ENCODE results near the gene LCLAT1. TPM values are rescaled to one million over a fixed set of nuclear protein-coding genes. Genes with fewer than 3 reads are reported as not detected.
A peak's percentile ranks its signal among the peaks of the same experiment; 100 is the strongest.

LCLAT1 gene
- total RNA-seq, 1 donor from 2014 or later, result 39.9 TPM

DNA sequence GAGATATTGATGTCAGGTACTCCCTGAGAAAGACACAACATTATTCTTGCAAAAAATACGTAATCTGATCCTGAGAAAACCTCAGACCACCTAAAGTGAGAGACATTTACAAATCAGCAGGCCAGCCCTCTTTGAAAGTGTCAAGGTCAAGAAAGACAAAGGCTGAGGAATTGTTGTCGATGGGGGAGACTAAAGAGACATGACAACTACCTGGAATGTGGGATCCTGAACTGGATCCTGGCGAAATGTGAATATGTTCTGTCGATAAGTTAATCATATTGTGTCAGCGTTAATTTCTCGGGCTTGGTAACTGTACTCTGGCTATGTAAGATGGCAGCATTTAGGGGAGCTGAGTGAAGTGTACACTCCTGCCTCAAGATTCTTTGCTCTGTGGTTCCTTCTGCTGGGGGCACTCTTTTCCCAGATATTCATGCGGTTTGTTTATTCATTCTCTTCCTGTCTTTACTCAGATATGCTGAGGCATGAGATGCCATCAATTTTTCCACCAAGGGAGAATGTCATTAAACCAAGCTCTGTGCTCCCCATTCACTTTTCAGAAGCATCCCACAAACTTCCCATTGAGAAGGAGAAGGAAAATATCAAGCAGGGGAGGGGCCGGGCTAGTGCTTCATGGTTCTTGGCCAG lies 205.3 kb downstream of the LCLAT1 start:
- intact Hi-C loops (cut with DNase I), result no loop called here
- no peak for DNase-seq (ENCODE audit: low spot score)

DNA sequence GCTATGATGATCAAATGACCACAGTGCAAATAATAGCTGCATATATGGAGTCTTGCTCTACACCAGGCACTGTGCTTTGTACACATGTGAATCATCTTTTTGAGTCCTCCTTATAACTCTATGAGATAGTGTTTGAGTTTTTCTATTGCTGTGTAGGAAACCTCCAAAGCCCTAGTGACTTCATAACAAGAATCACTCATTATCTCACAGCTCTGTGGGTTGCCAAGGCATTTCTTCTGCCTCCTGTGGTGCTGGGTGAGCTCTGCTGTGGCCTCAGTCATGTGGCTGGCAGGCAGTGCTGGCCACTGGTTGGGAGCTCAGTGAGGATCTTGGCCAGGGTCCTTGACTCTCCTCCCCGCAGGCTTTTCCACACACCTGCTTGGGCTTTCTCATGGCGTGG lies 206.8 kb downstream of the LCLAT1 start:
- intact Hi-C loops (cut with DNase I), result no loop called here
- no peak for DNase-seq (ENCODE audit: low spot score)

DNA sequence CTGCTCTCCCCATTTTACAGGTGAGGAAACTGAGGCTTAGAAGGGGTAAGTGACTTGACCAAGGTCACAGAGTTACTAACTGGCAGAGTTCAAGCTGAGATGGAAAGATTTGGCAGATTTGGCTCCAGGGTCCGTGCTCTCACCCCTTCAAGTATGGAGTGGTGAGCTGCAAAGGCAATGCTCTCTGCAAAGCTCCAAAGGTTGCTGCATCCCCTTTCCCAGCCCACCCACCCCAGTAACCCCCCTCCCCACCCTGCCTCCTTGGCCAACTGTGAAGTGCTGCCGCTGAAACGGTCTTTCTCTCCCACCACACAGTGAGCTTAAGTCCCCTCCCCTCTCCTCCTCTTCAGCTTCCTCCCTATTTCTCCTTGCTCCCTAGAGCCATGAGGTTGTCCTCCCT lies 207.4 kb downstream of the LCLAT1 start:
- intact Hi-C loops (cut with DNase I), result no loop called here

DNA sequence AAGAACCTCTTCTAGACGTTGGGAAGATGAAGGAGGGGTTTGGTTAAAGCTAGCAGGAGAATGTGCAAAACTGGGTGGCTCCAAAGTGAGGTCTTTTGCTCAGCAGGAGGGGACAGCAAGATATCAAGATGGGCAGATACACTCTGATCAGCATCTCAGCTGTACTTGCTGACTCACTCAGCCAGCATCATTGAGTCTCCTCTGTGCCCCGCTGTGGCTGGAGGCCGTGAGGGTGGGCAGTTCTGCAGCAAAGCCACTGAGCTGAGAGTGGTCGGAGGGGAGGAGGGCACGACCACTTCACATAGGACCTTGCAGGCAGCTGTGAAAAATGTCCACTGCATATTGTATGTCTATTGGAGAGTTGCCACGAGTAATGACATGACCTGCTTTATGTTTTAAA lies 208.2 kb downstream of the LCLAT1 start:
- no peak for DNase-seq (ENCODE audit: low spot score)
- intact Hi-C loops (cut with DNase I), result no loop called here

More for the DNA sequence above, 207.4 kb downstream of the LCLAT1 start:
- DNase-seq (ENCODE audit: low spot score), result no peak

DNA sequence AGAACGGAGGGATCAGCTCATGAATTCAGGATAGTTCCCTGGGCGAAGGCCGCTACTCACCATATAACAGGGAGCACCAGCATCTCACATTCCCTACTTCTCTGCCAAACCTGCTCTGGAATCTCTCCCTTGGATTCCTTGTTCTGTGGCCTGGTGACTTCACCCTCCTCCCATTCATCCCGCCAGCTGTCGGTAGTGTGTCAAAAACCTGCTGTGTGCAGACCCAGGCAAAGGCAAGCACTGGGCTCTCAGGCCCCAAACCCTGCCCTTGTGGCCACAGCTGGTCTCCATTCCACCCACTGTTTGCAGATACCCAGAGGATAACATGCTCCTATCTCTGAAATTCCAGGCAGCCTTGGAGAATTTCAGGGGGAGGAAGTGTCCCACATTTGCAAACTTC lies 208.6 kb downstream of the LCLAT1 start:
- intact Hi-C loops (cut with DNase I), result no loop called here
- no peak for DNase-seq (ENCODE audit: low spot score)

DNA sequence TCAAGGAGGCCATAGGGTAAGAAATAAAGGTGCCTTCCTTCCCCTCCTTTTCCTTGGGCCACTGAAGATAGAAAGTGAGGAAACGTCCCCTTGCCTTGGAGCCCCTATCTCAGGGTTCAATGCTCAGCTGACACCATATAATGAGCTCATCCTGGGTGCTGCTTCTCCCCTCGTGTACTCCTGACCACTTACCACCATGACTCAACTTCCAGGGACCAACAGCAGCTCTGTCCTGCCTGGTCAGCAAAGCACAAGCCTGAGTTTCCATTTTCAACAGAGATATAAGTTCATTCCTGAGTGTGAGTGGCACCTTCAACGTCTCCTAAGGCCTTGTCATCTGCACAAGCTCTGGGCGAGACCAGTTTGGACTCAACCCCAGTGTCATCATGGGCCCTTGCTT lies 209.0 kb downstream of the LCLAT1 start:
- intact Hi-C loops (cut with DNase I), result no loop called here
- DNase-seq (ENCODE audit: low spot score), result no peak

DNA sequence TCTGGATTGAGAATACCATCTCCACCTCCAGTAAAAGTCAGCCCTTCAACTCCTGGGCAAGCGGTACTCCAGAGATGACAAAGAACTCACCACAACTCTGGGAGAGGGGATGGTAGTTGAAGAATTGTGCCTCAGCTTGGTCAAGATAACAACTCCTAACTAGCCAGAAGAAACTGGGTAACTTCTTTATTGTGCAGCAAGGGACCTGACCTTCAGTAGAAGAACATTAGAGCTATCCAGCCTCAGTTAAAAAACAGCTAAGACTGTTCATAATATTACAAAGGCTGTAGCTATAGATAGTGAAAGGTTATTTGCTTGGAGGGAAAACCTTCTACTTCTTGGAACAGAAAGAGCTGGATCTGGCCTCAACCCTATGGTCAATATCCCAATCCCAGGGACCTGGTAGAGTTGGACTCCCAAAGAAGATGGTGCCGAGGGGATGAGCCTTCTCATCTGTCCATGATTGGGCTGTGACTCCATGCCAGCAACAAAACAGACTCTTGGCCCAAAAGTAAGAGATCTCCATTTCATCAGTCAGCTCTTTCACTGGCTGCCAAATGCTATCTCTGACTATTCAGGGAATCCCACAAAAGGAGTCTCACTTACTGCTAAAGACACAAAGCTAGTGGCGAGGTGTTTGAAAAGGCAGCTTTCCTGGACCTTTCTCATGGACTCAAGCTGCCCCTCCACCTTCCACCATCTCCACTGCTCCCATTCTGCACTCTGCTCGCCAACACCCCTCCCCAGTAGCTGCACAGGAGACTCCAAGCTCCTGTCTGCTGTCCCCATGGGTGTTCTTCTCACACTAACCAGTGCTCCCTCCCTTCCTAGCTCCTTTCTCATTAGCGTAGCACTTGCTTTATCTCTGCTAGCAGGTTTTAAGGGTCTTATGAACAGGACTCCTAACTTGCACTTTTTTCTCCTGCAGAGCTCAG lies 214.4 kb downstream of the LCLAT1 start:
- DNase-seq (ENCODE audit: low spot score), result no peak
- intact Hi-C loops (cut with DNase I), result no loop called here

DNA sequence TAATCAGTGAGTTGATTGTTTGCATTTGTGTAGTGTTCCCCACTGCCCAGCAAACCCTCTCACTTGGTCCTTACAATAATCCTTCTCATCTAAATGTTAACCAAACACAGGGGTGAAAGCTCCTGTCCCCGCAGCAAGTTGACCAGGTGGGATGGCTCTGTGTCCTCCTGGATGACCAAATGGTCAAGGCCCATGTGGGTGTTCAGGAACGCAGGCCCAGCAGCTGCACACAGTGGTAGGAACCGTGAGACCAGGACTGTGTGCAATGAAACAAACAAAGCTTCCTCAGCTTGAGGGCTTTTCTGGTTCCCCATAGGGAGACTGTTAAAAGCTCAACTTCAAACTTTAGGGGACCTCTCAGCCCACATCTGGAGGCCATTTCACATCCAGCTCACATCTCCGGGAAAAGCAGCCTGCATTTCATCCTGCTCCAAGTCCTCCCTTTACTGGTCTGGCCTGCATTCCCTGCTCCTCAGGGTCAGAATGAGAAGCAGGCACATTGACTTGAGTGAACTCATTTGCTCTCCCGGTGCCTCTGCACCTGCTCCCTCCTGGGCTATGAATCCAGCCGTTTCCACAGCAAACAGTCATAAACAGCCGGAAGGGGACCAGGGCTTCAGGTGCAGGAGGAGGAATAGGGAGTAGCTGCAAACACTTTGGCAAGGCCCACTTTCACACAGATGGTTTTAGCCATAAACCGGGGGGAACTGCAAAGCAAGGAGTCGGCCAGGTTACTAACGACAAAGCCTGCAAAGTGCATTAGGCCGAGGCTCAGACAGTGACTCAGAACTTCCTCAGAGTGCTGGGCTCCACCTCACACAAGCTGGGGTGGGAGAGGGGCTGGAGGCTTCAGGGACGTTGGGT lies 215.5 kb downstream of the LCLAT1 start:
- peak; percentile 73 for DNase-seq (ENCODE audit: low spot score)
- intact Hi-C loops (cut with DNase I), result no loop called here

DNA sequence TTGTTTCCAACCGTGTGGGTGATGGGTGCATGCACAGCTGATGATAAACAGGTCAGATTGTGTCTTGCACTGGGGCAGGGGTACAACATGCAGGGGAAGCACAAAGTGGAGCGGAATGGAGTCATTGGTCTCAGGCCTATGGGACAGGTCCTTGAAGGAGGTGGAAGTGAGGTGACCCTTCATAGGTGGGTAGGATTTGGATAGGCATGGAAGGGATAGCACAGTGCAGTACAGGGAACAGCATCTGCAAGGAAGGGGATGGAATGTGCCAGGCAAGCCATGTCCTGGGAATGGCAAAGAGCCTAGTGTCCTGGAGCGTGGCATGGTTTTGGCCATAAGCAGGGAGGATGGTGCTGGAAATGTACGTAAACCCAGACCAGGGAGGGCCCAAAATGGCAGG lies 216.3 kb downstream of the LCLAT1 start:
- DNase-seq (ENCODE audit: low spot score), result no peak
- intact Hi-C loops (cut with DNase I), result no loop called here

DNA sequence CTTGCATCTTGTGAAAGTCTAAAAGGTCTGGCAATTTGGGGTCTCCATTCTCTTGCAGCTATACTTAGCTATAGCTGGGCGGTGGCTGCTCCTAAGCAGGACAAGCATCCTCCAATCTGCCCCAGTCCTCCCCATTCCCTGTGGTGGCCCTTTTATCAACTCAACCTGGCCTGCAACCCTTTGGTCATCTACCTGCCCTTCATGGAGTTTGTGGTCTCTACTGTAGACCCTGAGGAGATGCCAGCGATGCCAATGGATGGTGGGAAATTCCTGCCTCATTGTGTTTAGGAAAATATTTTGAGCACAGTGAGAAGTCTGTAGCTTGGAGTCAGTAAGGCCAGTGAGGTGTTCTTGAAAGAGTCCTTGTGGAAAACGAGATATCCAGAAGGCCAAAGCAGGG lies 216.8 kb downstream of the LCLAT1 start:
- intact Hi-C loops (cut with DNase I), result no loop called here
- DNase-seq (ENCODE audit: low spot score), result peak; percentile 10

DNA sequence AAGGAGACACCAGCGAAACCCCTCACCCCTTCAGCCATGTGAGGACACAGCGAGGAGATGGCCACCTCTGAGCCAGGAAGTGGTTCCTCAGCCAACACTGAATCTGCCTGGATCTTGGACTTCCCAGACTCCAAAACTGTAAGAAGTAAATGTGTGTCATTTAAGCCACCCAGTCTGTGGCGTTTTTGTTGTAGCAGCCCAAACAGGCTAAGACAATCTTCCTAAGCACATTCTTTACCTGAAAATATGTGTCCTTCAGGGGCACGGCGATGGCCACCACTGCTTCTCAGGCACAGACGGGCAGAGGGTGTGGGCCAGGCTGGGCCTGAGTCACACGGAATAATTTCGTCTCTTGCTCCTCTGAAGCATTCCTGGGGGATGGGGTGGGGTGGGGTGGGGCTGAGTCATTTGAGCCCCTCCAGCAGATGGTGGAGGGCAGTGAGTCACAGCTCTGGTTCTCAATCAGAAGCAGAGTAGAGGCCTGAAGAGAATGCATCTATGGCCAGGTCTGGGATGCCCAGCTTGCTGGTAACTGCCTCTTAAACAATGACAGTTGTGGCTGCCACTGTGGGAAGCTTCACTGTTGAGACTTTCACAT lies 217.8 kb downstream of the LCLAT1 start:
- peak; percentile 67 for DNase-seq (ENCODE audit: low spot score)
- intact Hi-C loops (cut with DNase I), result no loop called here

DNA sequence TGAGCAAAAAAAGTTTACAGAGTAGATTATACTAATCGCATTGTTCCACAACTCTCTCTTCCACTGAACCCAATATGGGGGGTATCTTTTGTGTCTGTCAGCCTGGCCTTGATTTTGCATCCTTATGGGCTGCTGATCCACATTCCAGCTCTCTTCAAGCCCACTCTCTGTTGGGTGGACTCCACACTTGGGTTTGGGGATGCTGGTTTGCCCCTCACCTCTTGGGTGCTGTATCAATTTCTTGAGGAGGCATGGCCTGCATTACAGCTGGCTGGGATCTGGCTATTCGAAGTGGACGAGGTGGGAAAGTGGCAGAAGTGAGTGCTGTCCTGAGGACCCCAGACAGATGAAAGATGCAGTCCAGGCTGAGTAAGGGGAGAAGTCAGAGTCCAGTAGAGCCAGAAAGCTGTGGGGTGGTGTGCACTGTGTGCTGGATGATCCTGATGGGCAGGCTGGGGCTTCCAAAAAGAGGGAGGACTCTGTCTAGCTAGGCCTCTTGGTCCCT lies 218.8 kb downstream of the LCLAT1 start:
- intact Hi-C loops (cut with DNase I), result no loop called here
- peak; percentile 58 for DNase-seq (ENCODE audit: low spot score)

DNA sequence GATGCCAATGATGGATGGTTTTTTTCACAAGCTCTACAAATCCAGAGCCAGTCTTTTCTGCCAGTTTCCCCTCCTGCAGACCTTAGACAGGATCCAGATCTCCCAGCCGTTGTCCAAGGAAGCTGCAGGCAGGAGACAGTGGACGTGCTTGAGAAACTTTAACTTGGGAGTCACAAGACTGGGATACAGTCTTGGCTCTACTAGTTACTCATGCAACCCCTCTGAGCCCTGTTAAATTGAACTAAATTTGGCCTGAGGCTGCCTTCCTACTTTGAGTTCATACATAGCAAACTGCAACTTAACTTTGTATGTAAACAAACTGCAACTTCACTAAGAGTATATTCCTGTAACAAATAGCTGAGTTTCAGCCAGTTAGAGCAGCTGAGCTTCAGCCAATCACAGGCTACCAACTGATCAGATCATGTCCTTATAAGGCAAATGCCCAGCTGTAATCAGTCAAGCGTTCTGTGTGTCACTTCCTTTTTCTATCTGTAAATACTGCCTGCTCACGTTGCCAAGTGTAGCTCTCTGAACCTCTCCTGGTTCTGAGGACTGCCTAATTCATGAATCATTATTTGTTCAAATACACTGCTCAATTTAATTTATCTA lies 219.3 kb downstream of the LCLAT1 start:
- intact Hi-C loops (cut with DNase I), result no loop called here
- peak; percentile 66 for DNase-seq (ENCODE audit: low spot score)

DNA sequence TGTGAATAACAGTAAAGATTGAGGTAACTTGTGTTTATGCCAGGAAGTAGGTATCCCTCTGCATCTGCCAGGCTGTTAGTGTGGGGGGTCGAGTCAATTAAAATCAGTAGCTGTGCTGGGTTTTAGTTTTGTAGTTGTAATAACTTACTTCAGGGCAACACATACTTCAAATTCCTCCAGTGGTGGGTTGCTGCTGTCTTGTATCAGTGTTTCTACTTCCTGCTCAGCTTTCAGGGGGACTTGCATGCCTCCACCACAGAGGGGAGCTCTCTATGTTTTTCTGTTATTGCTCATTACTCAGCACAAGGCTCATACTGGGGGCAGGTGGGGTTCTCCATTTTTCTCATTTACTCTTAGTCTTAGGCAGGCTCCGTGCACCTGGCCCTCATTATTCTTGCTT lies 223.4 kb downstream of the LCLAT1 start:
- intact Hi-C loops (cut with DNase I), result no loop called here
- no peak for DNase-seq (ENCODE audit: low spot score)

DNA sequence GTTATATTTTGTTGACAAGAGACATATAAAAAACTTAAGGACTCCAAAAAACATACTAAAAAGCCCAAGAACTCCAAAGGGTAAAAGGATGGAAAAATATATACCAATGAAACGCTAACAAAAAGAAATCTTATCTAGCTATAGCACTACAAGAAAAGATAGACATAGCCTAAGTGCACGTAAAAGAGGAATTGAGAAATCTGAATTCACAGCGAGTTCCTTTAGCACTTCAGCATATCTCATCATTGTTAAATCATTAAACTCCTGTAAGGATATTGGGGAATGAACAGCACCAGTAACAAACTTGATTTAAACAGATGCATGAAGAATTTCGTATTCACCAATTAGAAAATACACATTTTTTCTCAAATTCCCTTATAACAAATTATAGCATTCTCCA lies 226.1 kb downstream of the LCLAT1 start:
- DNase-seq (ENCODE audit: low spot score), result no peak
- intact Hi-C loops (cut with DNase I), result no loop called here

DNA sequence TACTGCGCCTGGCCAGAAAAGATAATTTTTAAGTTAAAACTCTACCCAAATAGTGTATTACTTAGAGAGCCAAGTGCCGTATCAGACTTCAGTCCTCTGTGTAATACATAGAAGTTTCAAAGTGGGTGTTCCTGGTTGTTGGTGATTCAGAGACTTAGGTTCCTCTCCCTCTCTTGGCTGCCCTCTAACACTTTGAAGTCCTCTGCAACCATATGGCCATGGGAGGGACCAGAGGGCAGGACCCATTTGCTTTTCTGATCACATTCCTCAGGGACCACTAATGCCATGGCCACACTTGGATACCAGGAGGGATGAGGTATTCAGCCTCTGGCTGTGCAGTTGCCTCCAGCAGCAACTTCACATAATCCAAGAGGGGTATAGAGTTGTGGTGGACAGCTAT lies 228.7 kb downstream of the LCLAT1 start:
- peak; percentile 14 for DNase-seq (ENCODE audit: low spot score)
- intact Hi-C loops (cut with DNase I), result no loop called here

DNA sequence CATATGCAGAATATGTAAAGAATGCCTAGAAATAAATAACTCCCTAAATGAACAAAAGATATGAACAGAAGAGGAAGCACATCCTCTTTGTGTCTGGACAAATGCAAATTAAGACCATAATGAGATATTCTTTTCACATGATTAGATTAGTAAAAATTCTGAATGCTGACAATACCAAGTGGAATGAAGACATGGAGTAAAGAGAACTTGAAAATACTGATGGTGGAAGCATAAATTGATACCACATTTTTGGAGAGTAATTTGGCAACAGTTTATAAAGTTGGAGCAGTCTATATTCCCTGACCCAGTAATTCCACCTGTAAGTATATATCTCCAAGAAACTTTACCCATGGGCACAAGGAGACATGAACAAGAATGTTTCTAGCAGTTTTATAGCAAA lies 230.2 kb downstream of the LCLAT1 start:
- DNase-seq (ENCODE audit: low spot score), result no peak
- intact Hi-C loops (cut with DNase I), result no loop called here

DNA sequence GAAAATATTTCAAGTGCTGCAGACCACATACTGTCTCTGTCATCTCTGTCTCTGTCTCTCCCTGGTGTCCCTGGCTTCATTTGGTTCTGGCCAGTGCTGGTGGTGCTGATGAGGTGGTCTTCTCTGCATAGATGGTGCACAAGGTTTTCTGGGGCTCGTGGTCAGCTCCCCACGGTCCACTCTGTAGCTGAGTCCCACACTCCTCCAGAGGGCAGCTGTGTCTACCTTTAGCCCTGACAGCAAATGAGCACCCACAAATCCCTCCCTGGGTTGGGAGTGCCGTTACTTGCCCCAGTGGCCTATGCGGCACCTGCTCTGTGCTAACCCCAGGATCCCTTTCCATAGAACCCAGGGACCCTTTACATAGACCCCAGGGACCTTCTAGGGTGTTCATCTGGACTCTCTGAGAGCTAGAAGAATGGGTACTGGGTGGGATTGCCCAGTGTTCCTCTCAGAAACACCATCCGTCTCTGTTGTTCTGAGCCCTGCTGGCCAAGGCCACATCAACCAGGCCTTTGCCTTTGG lies 230.9 kb downstream of the LCLAT1 start:
- peak; percentile 43 for DNase-seq (ENCODE audit: low spot score)
- intact Hi-C loops (cut with DNase I), result no loop called here

All from cardiac septum (tissue), 1 donor.